Measurements from ENCODE around the gene MT1F.

DNA sequence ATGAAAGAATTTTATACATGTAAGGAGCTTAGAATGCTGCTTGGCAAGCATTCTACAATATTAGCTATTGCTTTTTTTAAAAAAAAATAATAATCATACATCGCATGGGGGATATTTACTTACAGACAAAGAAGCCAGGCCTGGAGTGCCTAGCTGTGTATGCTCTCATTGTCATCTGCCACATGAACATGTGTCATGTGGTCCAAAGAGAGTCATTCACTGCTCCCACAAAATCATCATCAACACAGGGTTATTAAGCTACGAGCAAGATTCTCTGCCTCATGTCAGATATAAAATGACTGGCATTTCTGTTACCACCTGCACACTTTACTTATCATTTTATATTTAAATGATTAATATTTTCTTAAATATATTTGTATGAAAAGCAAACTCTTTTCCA lies 34.1 kb upstream of the MT1F start:
- TF ChIP-seq, protein P1, sequence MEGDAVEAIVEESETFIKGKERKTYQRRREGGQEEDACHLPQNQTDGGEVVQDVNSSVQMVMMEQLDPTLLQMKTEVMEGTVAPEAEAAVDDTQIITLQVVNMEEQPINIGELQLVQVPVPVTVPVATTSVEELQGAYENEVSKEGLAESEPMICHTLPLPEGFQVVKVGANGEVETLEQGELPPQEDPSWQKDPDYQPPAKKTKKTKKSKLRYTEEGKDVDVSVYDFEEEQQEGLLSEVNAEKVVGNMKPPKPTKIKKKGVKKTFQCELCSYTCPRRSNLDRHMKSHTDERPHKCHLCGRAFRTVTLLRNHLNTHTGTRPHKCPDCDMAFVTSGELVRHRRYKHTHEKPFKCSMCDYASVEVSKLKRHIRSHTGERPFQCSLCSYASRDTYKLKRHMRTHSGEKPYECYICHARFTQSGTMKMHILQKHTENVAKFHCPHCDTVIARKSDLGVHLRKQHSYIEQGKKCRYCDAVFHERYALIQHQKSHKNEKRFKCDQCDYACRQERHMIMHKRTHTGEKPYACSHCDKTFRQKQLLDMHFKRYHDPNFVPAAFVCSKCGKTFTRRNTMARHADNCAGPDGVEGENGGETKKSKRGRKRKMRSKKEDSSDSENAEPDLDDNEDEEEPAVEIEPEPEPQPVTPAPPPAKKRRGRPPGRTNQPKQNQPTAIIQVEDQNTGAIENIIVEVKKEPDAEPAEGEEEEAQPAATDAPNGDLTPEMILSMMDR (IDR thresholded peaks at IDR 0.05) = no peak
- no peak for TF ChIP-seq POLR2A (IDR thresholded peaks at IDR 0.05)

All from right lobe of liver (tissue), 4 donors.